Natural killer cell (primary cell): ENCODE data around the gene C1QL4. TPM values are rescaled to one million over a fixed set of nuclear protein-coding genes. Genes with fewer than 3 reads are reported as not detected.

Source experiments
- ATAC-seq, 3 donors: fragments of 150-1000 bp in 2 of 3; fragments of 200-7000 bp in 1 of 3; cut with Tn5 transposase; 1 replicate in 1 of 3; 2 replicates in 2 of 3; pipeline ENCODE4 v1.10.0; 2021; ENCODE audit warnings: mild to moderate bottlenecking in 2 of 3, moderate library complexity in 2 of 3
- DNase-seq, 2 donors: peaks; one replicate each; pipeline versions ENCODE4 v3.0.0 to v3.0.0-alpha.2; 2013 to 2021; ENCODE audit warnings: mixed read lengths in 1 of 2
- H3K27ac ChIP-seq: one replicate; pipeline ENCODE4 v1.5.1; 2013; ENCODE audit warnings: mild to moderate bottlenecking, low read length
- H3K27me3 ChIP-seq: one replicate; pipeline ENCODE4 v1.6.1; 2013; ENCODE audit warnings: low read length; ENCODE audit not compliant: control insufficient read depth, insufficient read depth
- H3K36me3 ChIP-seq: one replicate; pipeline ENCODE4 v1.6.1; 2013; ENCODE audit warnings: low read length; ENCODE audit not compliant: control insufficient read depth, insufficient read depth
- H3K4me1 ChIP-seq: one replicate; pipeline ENCODE4 v1.6.1; 2013; ENCODE audit warnings: low read length; ENCODE audit not compliant: control insufficient read depth, insufficient read depth
- H3K4me3 ChIP-seq: one replicate; pipeline ENCODE4 v1.5.1; 2013; ENCODE audit warnings: low read length
- H3K9me3 ChIP-seq: one replicate; pipeline ENCODE4 v1.6.1; 2013; ENCODE audit warnings: low read length; ENCODE audit not compliant: control insufficient read depth, insufficient read depth
- H3K27ac Mint-ChIP-seq, 2 donors: one replicate each; pipeline ENCODE4 v1.8.0; 2022; ENCODE audit warnings: mild to moderate bottlenecking in 2 of 2, mixed read lengths in 2 of 2, moderate library complexity in 1 of 2
- H3K27me3 Mint-ChIP-seq, 2 donors: one replicate each; pipeline ENCODE4 v1.8.0; 2022; ENCODE audit warnings: low read depth in 2 of 2, mixed read lengths in 2 of 2
- H3K36me3 Mint-ChIP-seq: one replicate; pipeline ENCODE4 v1.8.0; 2022; ENCODE audit warnings: mixed read lengths
- H3K4me1 Mint-ChIP-seq, 2 donors: one replicate each; pipeline ENCODE4 v1.8.0; 2022; ENCODE audit warnings: mixed read lengths in 2 of 2
- H3K4me3 Mint-ChIP-seq: one replicate; pipeline ENCODE4 v1.8.0; 2022; ENCODE audit warnings: mild to moderate bottlenecking, moderate library complexity, mixed read lengths
- H3K9me3 Mint-ChIP-seq, 2 donors: one replicate each; pipeline ENCODE4 v1.8.0; 2022; ENCODE audit warnings: mixed read lengths in 2 of 2
- CTCF ChIP-seq: fragments of 200-600 bp; IDR thresholded peaks from one replicate; pipeline ENCODE4 v1.8.0; 2022; ENCODE audit warnings: antibody characterized with exemption
- WGBS: methylation state at CpG from one replicate; pipeline ENCODE4 v1.1.7; 2013; ENCODE audit warnings: missing lambda C conversion rate; ENCODE audit not compliant: insufficient coverage; 5-methylcytosine and 5-hydroxymethylcytosine counted together
- intact Hi-C: fragments of 100-400 bp; cut with micrococcal nuclease; formaldehyde crosslinking; loops from one replicate; pipeline ENCODE4 v1.14.2; 2022
- total RNA-seq, 4 donors: library from RNA; stranded (reverse); fragments of 120-200 nt in 1 of 4; gene quantifications; one replicate each; pipeline versions ENCODE4 v1.2.3 to v1.2.4, GENCODE V29; 2013 to 2022

C1QL4 gene
- total RNA-seq, 3 donors from 2014 or later (not counting 1 experiment from before 2014, with no cell fraction given): not detected

GRCh38 chr12:49375406-49375805, 38.4 kb upstream of the C1QL4 start:
- Mint-ChIP-seq H3K27me3 (no peaks in the 10 kb centered on the region), H3K9me3 (no peaks in the 10 kb centered on the region), H3K27ac (no peak overlapping the region), H3K4me3 (no peak overlapping the region), H3K36me3 (no peaks in the 10 kb centered on the region), H3K4me1 (peaks cover 6 to 14% of the 10 kb centered on the region in 2 donors)
- Histone ChIP-seq H3K4me3 (no peak overlapping the region), H3K9me3 (no peaks in the 10 kb centered on the region), H3K27me3 (no peaks in the 10 kb centered on the region), H3K4me1 (no peaks in the 10 kb centered on the region), H3K36me3 (no peaks in the 10 kb centered on the region), H3K27ac (no peak overlapping the region)
- DNase-seq (no peak), ATAC-seq (no peak)
- no peak for TF ChIP-seq CTCF
- 91% methylated on average over 1 of the region's 1 CpG for WGBS
- intact Hi-C loops: no loop called here

- Histone ChIP-seq H3K27me3 (no peaks in the 10 kb centered on the region), H3K4me1 (peaks cover 13% of the 10 kb centered on the region), H3K27ac (no peak overlapping the region), H3K36me3 (no peaks in the 10 kb centered on the region), H3K9me3 (no peaks in the 10 kb centered on the region), H3K4me3 (no peak overlapping the region)
- Mint-ChIP-seq H3K9me3 (no peaks in the 10 kb centered on the region), H3K4me1 (peaks cover 25 to 38% of the 10 kb centered on the region in 2 donors), H3K27me3 (no peaks in the 10 kb centered on the region), H3K36me3 (no peaks in the 10 kb centered on the region), H3K4me3 (no peak overlapping the region), H3K27ac (no peak overlapping the region)
- DNase-seq (no peak), ATAC-seq (no peak)
- intact Hi-C loops: no loop called here
- TF ChIP-seq CTCF: no peak
- 93% methylated on average over 5 of the region's 6 CpGs for WGBS
Measured at GRCh38 chr12:49370539-49370938, 33.6 kb upstream of the C1QL4 start.

GRCh38 chr12:49369411-49370145, 32.6 kb upstream of the C1QL4 start:
- no peak overlapping the region for H3K27ac ChIP-seq
- H3K27me3 ChIP-seq: no peaks in the 10 kb centered on the region
- peak in 1 of 2 donors; percentile 53 for DNase-seq
- Mint-ChIP-seq H3K27me3 (no peaks in the 10 kb centered on the region), H3K9me3 (no peaks in the 10 kb centered on the region), H3K27ac (peak overlapping the region; percentile 57 to 64), H3K4me1 (peaks cover 25 to 33% of the 10 kb centered on the region in 2 donors), H3K36me3 (no peaks in the 10 kb centered on the region), H3K4me3 (peak overlapping the region; percentile 40)
- TF ChIP-seq CTCF: no peak
- H3K4me1 ChIP-seq: peaks cover 13% of the 10 kb centered on the region
- intact Hi-C loops: no loop called here
- H3K4me3 ChIP-seq: no peak overlapping the region
- WGBS: 35% methylated on average over 4 of the region's 6 CpGs
- H3K36me3 ChIP-seq: no peaks in the 10 kb centered on the region
- ATAC-seq: no peak
- no peaks in the 10 kb centered on the region for H3K9me3 ChIP-seq

GRCh38 chr12:49368240-49368600, 31.2 kb upstream of the C1QL4 start:
- WGBS: 33% methylated on average over 1 of the region's 3 CpGs
- no peaks in the 10 kb centered on the region for H3K9me3 Mint-ChIP-seq
- Histone ChIP-seq H3K9me3 (no peaks in the 10 kb centered on the region), H3K27me3 (no peaks in the 10 kb centered on the region), H3K4me1 (peaks cover 13% of the 10 kb centered on the region), H3K36me3 (no peaks in the 10 kb centered on the region), H3K4me3 (no peak overlapping the region), H3K27ac (peak overlapping the region; percentile 70)
- DNase-seq: no peak
- H3K36me3 Mint-ChIP-seq: no peaks in the 10 kb centered on the region
- H3K4me1 Mint-ChIP-seq: peaks cover 25 to 33% of the 10 kb centered on the region in 2 donors
- no peak for ATAC-seq
- intact Hi-C loops: no loop called here
- H3K4me3 Mint-ChIP-seq: peak overlapping the region; percentile 84
- no peaks in the 10 kb centered on the region for H3K27me3 Mint-ChIP-seq
- H3K27ac Mint-ChIP-seq: peak overlapping the region; percentile 78 to 91
- no peak for TF ChIP-seq CTCF
